Endothelial cell of umbilical vein (primary cell): ENCODE results near the gene LARP7. TPM values are rescaled to one million over a fixed set of nuclear protein-coding genes. Genes with fewer than 3 reads are reported as not detected.

Experiments used
- BruUV-seq: library from RNA; stranded (reverse); fragments of 400-500 nt; replicated peaks from 2 replicates; lab custom pipeline; 2021; lab: Mats Ljungman, UMichigan
- CTCF ChIA-PET: fragments of 300-600, 350-600 bp; sonication (Branson Sonifier 250); formaldehyde crosslinking; loops from one replicate; lab custom pipeline; 2021; ENCODE audit warnings: antibody characterized with exemption, inconsistent platforms; lab: Charles Lee
- POLR2A ChIA-PET: fragments of 300-600, 350-600 bp; sonication (Branson Sonifier 250); formaldehyde crosslinking; loops from one replicate; lab custom pipeline; 2021; ENCODE audit warnings: antibody characterized with exemption, inconsistent platforms; lab: Charles Lee
- DNase-seq: peaks from one replicate; pipeline ENCODE4 v3.0.0-alpha.2; 2011; ENCODE audit warnings: low read depth, low spot score
- FAIRE-seq: peaks from 2 replicates; lab custom pipeline; 2011; peaks lifted over from hg19 to GRCh38; lab: Jason Lieb, UNC
- H2AFZ ChIP-seq: 2 replicates; pipeline ENCODE4 v1.6.0; 2012; ENCODE audit warnings: low read depth, low read length, control low read depth, inconsistent platforms
- H3K27ac ChIP-seq: 2 replicates; pipeline ENCODE4 v1.5.1; 2011; ENCODE audit warnings: low read depth, mild to moderate bottlenecking, control low read depth, low read length, moderate library complexity; ENCODE audit not compliant: insufficient read depth
- H3K27me3 ChIP-seq, 2 experiments: 2 replicates each; pipeline versions ENCODE4 v1.6.0 to v1.6.1; 2011; ENCODE audit warnings: low read length in 2 of 2, mixed read lengths in 1 of 2; ENCODE audit not compliant: control insufficient read depth in 2 of 2, insufficient read depth in 2 of 2
- H3K36me3 ChIP-seq, 2 experiments: 2 replicates in 1 of 2; 3 replicates in 1 of 2; pipeline ENCODE4 v1.5.1; 2011; ENCODE audit warnings: low read length in 2 of 2, mild to moderate bottlenecking in 1 of 2, moderate library complexity in 1 of 2; ENCODE audit not compliant: control insufficient read depth in 2 of 2, insufficient read depth in 2 of 2; ENCODE audit errors: extremely low read depth in 1 of 2
- H3K4me1 ChIP-seq: 3 replicates; pipeline ENCODE4 v1.5.1; 2011; ENCODE audit warnings: mild to moderate bottlenecking, low read length; ENCODE audit not compliant: control insufficient read depth, insufficient read depth; ENCODE audit errors: extremely low read depth
- H3K4me2 ChIP-seq: 2 replicates; pipeline ENCODE4 v1.6.1; 2011; ENCODE audit warnings: low read length, control low read depth, mixed read lengths; ENCODE audit not compliant: insufficient read depth
- H3K4me3 ChIP-seq, 3 experiments: fragments of 200-600 bp in 1 of 3; sonication (generic), shearing (Covaris generic) in 1 of 3; replicated peaks in 1 of 3; 2 replicates each; pipeline ENCODE4 v1.5.1; 2011 to 2016; ENCODE audit warnings: control low read depth in 3 of 3, low read length in 3 of 3, mild to moderate bottlenecking in 2 of 3, inconsistent platforms in 1 of 3, low read depth in 1 of 3, moderate library complexity in 1 of 3; ENCODE audit not compliant: insufficient read depth in 1 of 3
- H3K79me2 ChIP-seq: 2 replicates; pipeline ENCODE4 v1.6.0; 2012; ENCODE audit warnings: low read length, inconsistent platforms; ENCODE audit not compliant: control insufficient read depth, insufficient read depth
- H3K9ac ChIP-seq: replicated peaks from 2 replicates; pipeline ENCODE3; 2011; ENCODE audit warnings: low read length, control low read depth; ENCODE audit not compliant: insufficient read depth; ENCODE audit errors: extremely low read depth
- H3K9me1 ChIP-seq: replicated peaks from 3 replicates; pipeline ENCODE4 v1.6.0; 2011; ENCODE audit warnings: mild to moderate bottlenecking, low read length; ENCODE audit not compliant: control insufficient read depth, insufficient read depth; ENCODE audit errors: extremely low read depth
- H3K9me3 ChIP-seq: replicated peaks from 2 replicates; pipeline ENCODE4 v1.5.1; 2012; ENCODE audit warnings: low read length, inconsistent platforms; ENCODE audit not compliant: control insufficient read depth, insufficient read depth
- H4K20me1 ChIP-seq: replicated peaks from 2 replicates; pipeline ENCODE3; 2011; ENCODE audit warnings: mild to moderate bottlenecking, low read length; ENCODE audit not compliant: control insufficient read depth, insufficient read depth; ENCODE audit errors: extremely low read depth
- CTCF ChIP-seq, 2 donors: IDR thresholded peaks; 1 replicate in 1 of 2; 2 replicates in 1 of 2; pipeline ENCODE4 v1.5.1; 2011; ENCODE audit warnings: low read length in 2 of 2, mild to moderate bottlenecking in 2 of 2, moderate library complexity in 2 of 2, control low read depth in 1 of 2, inconsistent platforms in 1 of 2, low read depth in 1 of 2; ENCODE audit not compliant: insufficient read depth in 1 of 2; ENCODE audit errors: extremely low read depth in 1 of 2
- EZH2 ChIP-seq: IDR thresholded peaks from 2 replicates; pipeline ENCODE4 v1.6.1; 2012; ENCODE audit warnings: borderline replicate concordance, low read depth, mild to moderate bottlenecking, moderate library complexity, low read length, inconsistent platforms; ENCODE audit not compliant: severe bottlenecking
- FOS ChIP-seq: IDR thresholded peaks from 2 replicates; pipeline ENCODE4 v1.6.1; 2011; ENCODE audit warnings: mild to moderate bottlenecking, low read length, moderate library complexity, borderline replicate concordance; ENCODE audit not compliant: insufficient read depth
- GATA2 ChIP-seq: IDR thresholded peaks from 2 replicates; pipeline ENCODE4 v1.7.0; 2011; ENCODE audit warnings: low read depth, mild to moderate bottlenecking, moderate library complexity, mixed read lengths, low read length; ENCODE audit not compliant: insufficient read length, insufficient read depth
- JUN ChIP-seq: IDR thresholded peaks from 2 replicates; pipeline ENCODE4 v1.6.1; 2011; ENCODE audit warnings: borderline replicate concordance, low read depth; ENCODE audit not compliant: insufficient read length, insufficient read depth
- MAX ChIP-seq: IDR thresholded peaks from 2 replicates; pipeline ENCODE4 v1.6.1; 2011; ENCODE audit not compliant: insufficient read depth, insufficient read length
- MYC ChIP-seq: IDR thresholded peaks from one replicate; pipeline ENCODE4 v1.6.1; 2011; ENCODE audit warnings: mild to moderate bottlenecking, low read depth, low read length
- POLR2A ChIP-seq: IDR thresholded peaks from 2 replicates; pipeline ENCODE4 v1.6.1; 2012; ENCODE audit warnings: low read depth, mild to moderate bottlenecking, control low read depth, low read length
- POLR2AphosphoS5 ChIP-seq: IDR thresholded peaks from 2 replicates; pipeline ENCODE4 v1.6.1; 2012; ENCODE audit warnings: low read depth, mild to moderate bottlenecking, control low read depth, low read length, moderate library complexity; ENCODE audit not compliant: insufficient read depth
- dilution Hi-C: fragments of 300-500 bp; cut with MboI; formaldehyde crosslinking; loops from one replicate; pipeline ENCODE4 v1.15.0; 2019; ENCODE audit warnings: low sequenced_read_pairs; ENCODE audit not compliant: extremely low pct_ligation_motif_present
- intact Hi-C: fragments of 100-400 bp; cut with micrococcal nuclease; formaldehyde crosslinking; loops from one replicate; pipeline ENCODE4 v1.10.0; 2022
- polyA plus RNA-seq, 4 experiments: library from polyadenylated mRNA; depleted of rRNA in 3 of 4; stranded (reverse) in 3 of 4; unstranded in 1 of 4; fragments of >200 nt; gene quantifications; 2 replicates each; pipeline versions ENCODE4 v1.2.1 to v1.2.3, GENCODE V29; 2011 to 2012; ENCODE audit warnings: missing spikeins in 1 of 4
- total RNA-seq: library from RNA; stranded (reverse); gene quantifications from 2 replicates; pipeline ENCODE4 v1.2.3, GENCODE V29; 2021

Gene LARP7
- total and polyA plus RNA-seq, 2 donors (not counting 3 experiments of a cell fraction or from before 2014, with no cell fraction given) = 6.9 to 35.1 TPM

GRCh38 chr4:112673076-112673475 is 36.1 kb downstream of the LARP7 start:
- peaks cover 0 to 2% of the 10 kb centered on the region in 2 experiments for H3K27me3 ChIP-seq
- H3K4me2 ChIP-seq = no peak overlapping the region
- CTCF ChIA-PET = interaction anchor here (0.7 kb wide), 1 partner anchor 11 kb away, joined by 3 read pairs; no protein-coding TSS in a partner anchor
- no peak overlapping the region for H2AFZ ChIP-seq
- H3K9ac ChIP-seq = no peak overlapping the region
- no peak for TF ChIP-seq EZH2
- no peak for TF ChIP-seq MAX
- no peak for TF ChIP-seq FOS
- no peak for TF ChIP-seq POLR2AphosphoS5
- no peak for TF ChIP-seq MYC
- TF ChIP-seq JUN = no peak
- TF ChIP-seq POLR2A = no peak
- no peak for TF ChIP-seq GATA2
- no peak for TF ChIP-seq CTCF (IDR thresholded peaks at IDR 0.05; ENCODE audit: extremely low read depth in 1 of 2, insufficient read depth in 1 of 2, low read depth in 1 of 2, low read length in 2 of 2)
- no peaks in the 10 kb centered on the region for H4K20me1 ChIP-seq
- H3K9me3 ChIP-seq = no peaks in the 10 kb centered on the region
- no peak overlapping the region for H3K27ac ChIP-seq
- POLR2A ChIA-PET = no interaction called here
- intact Hi-C loops = no loop called here
- dilution Hi-C loops = no loop called here
- no peak for DNase-seq
- H3K36me3 ChIP-seq = no peaks in the 10 kb centered on the region
- H3K4me3 ChIP-seq = no peak overlapping the region
- no peaks in the 10 kb centered on the region for H3K79me2 ChIP-seq
- FAIRE-seq = no peak
- H3K9me1 ChIP-seq = no peaks in the 10 kb centered on the region
- BruUV-seq = no TSS peak
- no peaks in the 10 kb centered on the region for H3K4me1 ChIP-seq
